GM18951 (cell line): ENCODE measurements around the gene GARIN5A.
A peak's percentile ranks its signal among the peaks of the same experiment; 100 is the strongest.

Experiments used
- POLR2A ChIP-seq: IDR thresholded peaks from 4 replicates; pipeline ENCODE4 v1.6.1; 2011; ENCODE audit warnings: mild to moderate bottlenecking; ENCODE audit not compliant: insufficient read length, insufficient read depth; ENCODE audit errors: extremely low read depth
- in situ Hi-C: fragments of 300-500 bp; cut with MboI; formaldehyde crosslinking; loops from one replicate; pipeline ENCODE4 v1.12.0; 2022; ENCODE audit warnings: low sequenced_read_pairs, mixed read lengths, inconsistent platforms; ENCODE audit not compliant: unreplicated experiment

Gene GARIN5A

DNA sequence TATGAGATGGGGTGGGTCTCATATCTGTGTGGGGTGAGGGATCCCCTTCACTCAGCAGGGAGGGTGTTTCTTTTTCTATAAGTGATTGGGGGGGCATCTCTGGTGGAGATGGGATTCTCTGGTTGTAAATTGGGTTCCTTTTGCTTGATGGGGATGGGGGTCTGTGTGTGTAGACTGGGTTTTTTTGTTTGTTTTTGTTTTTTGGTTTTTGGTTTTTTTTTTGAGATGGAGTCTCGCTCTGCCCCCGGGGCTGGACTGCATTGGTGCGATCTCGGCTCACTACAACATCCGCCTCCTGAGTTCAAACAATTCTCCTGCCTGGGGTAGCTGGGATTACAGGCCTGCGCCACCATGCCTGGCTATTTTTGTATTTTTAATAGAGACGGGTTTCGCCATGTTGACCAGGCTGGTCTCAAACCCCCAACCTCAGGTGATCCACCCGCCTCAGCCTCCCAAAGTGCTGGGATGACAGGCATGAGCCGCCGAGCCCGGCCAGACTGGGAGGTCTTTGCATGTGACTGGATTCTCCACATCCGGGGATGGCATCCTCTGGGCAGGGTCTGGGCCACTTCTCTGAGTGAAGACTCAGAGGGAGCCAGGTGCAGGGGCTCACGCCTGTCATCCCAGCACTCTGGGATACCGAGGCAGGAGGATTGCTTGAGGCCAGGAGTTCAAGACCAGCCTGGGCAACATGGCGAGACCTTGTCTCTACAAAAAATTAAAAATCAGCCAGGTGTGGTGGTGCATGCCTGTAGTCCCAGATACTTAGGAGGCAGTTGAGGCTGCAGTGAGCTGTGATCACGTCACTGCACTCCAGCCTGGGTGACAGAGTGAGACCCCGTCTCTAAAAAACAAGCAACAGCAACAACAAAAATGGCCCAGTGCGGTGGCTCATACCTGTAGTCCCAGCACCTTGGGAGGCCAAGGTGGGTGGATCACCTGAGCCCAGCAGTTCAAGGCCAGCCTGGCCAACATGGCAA lies 43.2 kb downstream of the GARIN5A start:
- in situ Hi-C loops = no loop called here

DNA sequence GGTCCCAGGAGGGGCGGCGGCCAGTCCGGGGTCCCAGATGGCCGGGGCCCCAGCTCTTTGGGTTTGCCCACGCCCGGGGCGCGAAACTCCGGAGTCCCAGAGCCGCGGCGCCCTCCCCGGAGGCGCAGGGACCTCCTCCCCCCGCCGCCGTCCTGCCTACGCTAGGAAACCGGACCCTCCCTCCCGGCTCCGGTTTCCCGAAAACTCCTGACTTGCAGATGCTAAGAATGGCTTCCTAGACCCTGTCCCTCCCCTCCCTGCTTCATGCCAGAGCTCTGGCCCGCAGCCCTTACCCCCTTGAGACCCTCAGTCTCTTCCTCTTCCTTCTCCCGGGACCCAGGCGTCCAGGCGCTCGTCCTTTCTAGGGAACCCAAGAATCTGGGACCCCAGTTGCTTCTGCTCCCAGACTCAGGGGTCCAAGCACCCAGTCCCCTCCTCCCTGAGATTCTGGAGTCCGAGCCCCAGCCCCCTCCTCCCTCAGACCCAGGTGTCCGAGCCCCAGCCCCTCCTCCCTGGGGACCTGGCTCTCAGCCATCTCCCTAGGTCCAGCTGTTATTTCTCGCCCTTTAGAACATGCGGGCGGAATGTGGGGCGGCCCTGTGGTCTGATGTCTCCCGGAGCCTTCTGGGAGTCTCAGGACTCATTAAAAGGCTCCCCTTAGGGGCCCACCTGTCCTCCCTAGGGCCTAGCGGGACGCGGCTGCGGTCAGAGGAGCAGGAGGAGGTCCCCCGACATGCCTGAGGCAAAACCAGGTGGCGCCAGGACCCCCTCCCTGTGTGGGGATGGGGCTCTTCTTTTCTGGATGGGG lies 44.2 kb downstream of the GARIN5A start, which contains the start of gene MYBPC2:
Gene MYBPC2, plus strand, starts transcription at position 672 of the 808 bp plus-strand sequence. Its CDS starts 62 bp downstream, at position 734.
- in situ Hi-C loops = no loop called here
- peak; percentile 4 for TF ChIP-seq POLR2A

More for the DNA sequence above, 43.2 kb downstream of the GARIN5A start:
- no peak for TF ChIP-seq POLR2A

DNA sequence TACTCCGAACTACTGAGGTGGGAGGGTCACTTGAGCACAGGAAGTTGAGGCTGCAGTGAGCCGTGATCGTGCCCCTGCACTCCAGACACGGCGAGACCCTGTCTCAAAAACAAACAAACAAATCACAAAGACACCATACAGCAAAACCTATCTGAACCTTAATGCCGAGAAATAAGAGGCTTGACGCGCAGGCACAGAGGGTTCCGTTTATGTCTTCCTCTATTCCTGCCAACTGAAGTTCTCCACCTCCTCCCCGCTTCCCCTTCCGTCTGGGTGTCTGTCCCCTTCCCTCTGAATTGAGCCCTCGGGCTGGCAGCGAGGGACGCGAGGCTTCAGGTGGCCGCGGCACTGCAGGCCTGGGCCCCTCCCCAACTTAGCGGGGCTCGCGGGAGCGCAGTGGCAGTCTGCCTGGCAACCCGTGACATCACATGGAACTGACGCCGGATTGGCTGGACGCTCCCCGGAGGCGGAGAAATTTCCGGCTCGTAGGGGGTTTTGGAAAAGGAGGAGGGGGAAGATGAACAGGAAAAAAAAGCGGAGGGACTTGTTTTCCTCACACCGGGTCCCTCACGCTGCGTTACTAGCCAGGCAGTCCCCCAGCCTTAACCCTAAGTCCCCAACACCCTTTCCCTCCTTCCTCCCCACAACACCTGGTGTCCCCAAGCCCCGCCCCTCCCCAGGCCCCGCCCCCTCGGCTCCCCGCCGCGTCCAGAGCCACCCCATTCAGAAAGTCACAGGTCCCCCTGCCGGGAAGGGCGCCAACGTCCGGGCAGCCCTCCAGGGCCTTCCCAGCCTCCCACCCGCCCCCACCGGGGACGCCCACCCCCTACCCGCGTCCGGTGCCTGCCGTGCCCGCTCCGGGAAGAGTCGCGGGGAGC lies 45.1 kb downstream of the GARIN5A start:
- in situ Hi-C loops = no loop called here
- peak; percentile 52 for TF ChIP-seq POLR2A

DNA sequence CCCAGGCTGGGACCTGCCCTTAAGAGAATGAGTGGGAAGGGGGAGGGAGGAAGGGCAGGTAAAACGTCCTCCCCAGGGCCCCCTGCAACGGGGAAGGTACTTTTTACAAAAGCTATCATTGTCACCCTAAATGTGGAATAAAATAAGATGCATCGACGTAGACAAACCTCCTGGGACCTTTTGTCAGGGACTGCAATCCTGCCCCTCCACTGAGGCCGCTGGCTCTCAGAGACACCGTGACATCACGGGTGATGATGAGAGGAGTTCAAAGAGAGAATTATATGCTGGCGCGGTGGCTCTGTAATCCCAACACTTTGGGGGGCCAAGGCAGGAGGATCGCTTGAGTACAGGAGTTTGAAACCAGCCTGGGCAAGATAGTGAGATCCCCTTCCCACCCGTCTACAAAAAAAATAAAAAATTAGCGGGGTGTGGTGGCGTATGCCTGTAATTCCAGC lies 45.7 kb downstream of the GARIN5A start:
- no peak for TF ChIP-seq POLR2A
- in situ Hi-C loops = no loop called here

DNA sequence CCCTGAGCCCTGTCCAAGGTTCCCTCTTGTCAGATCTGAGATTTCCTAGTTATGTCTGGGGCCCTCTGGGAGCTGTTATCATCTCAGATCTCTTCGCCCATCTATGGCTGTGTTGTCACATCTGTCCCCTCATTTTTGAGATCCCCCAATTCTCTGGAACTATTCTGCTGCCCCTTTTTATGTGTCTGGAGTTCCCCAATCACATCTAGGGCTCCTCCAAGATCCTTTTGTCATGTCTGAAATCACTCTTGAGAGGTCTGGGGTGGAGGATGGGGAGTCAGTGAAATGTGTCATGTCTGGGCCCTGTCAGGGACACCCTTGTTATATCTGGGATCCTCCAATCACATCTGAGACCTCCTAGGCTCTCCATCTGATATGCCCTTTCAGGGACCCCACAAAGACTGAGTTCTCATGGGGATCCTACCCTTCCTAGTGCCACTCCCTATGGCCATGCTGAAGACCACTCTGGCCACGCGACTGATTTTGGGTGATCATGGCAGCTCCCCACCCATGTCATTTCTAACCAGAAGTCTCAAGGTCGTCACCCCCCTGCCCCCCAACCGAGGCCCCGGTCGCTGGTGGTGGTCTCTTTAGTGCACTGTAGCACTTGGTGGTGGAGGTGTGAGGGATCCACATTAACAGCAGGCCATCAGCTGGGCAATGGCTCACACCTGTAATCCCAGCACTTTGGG lies 47.7 kb downstream of the GARIN5A start:
- in situ Hi-C loops = no loop called here
- no peak for TF ChIP-seq POLR2A

DNA sequence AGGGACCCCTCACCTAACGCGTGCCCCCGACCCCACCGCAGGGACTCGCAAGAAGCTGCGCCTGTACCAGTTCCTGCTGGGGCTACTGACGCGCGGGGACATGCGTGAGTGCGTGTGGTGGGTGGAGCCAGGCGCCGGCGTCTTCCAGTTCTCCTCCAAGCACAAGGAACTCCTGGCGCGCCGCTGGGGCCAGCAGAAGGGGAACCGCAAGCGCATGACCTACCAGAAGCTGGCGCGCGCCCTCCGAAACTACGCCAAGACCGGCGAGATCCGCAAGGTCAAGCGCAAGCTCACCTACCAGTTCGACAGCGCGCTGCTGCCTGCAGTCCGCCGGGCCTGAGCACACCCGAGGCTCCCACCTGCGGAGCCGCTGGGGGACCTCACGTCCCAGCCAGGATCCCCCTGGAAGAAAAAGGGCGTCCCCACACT lies 48.6 kb downstream of the GARIN5A start:
- in situ Hi-C loops = no loop called here
- TF ChIP-seq POLR2A = no peak

DNA sequence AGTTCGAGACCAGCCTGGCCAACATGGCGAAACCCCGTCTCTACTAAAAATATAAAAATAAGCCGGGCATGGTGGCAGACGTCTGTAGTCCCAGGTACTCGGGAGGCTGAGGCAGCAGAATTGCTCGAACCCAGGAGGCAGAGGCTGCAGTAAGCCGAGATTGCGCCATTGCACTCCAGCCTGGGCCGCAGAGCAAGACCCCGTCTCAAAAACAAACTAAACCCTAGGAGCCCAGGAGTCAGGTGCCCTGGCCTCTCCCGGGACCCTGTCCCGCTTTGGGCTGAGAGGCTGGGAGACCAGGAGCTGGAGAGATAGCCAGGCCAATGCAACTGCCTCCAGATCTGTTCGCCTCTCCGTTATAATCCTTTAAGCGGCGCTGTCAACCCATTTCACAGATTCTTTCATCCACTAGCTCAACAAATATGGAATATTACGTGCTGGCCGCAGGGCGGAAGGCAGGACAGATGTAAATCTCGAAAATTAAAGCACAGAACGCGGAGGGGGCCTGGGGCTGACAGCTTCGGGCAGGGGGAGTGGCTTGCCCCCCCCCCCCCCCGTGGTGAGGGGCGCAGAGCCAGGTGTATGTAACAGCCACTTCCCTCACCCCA lies 49.2 kb downstream of the GARIN5A start:
- in situ Hi-C loops = no loop called here
- no peak for TF ChIP-seq POLR2A

DNA sequence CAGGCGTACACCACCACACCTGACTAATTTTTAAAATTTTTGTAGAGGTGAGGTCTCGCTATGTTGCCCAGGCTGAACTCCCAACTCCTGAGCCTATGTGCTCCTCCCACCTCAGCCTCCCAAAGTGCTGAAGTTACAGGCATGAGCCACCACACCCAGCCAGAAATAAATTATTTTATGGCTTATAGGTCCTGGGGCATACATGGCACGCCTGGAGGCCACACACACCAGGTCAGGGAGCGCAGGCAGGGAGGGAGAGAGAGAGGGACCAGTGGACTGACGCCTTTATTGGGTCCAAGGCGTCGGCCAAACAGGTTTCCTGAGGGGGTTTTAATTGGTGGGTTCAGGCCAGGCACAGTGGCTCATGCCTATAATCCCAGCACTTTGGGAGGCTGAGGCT lies 51.1 kb downstream of the GARIN5A start:
- no peak for TF ChIP-seq POLR2A
- in situ Hi-C loops = no loop called here

DNA sequence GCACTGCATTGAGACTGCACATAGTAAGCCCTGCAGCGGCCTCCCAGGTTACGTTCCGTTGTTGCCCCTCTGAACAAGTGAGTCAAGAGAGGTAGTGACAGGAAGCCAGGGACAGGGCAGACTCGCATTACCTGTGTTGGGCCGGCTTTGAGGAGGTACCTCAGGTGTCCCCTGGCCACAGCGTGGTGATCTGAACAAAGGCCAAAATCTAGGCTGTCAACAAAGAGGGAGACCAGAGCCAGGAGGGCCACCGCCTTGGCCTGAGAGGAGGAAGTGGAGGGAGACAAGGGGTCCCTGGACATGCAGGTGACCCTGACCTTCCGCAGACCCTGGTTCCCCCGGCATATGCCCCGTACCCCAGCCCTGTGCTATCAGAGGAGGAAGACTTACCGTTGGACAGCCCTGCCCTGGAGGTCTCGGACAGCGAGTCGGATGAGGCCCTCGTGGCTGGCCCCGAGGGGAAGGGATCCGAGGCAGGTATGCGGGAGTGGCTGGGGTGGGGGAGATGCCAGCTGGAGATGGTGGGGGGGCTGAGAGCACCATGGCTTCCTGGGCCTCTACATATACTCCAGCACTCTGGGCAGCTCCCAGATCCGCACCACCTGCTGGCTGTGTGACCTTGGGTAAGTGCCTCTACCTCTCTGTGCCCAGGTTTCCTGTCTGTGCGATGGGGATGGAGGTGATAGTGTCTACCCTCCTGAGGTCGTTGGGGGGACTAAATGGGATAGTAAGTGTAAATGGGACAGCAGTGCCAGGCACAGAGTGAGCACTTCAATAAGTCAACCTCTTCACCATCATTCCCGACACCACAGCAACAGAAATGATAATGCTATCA lies 53.2 kb downstream of the GARIN5A start:
- in situ Hi-C loops = no loop called here
- no peak for TF ChIP-seq POLR2A

DNA sequence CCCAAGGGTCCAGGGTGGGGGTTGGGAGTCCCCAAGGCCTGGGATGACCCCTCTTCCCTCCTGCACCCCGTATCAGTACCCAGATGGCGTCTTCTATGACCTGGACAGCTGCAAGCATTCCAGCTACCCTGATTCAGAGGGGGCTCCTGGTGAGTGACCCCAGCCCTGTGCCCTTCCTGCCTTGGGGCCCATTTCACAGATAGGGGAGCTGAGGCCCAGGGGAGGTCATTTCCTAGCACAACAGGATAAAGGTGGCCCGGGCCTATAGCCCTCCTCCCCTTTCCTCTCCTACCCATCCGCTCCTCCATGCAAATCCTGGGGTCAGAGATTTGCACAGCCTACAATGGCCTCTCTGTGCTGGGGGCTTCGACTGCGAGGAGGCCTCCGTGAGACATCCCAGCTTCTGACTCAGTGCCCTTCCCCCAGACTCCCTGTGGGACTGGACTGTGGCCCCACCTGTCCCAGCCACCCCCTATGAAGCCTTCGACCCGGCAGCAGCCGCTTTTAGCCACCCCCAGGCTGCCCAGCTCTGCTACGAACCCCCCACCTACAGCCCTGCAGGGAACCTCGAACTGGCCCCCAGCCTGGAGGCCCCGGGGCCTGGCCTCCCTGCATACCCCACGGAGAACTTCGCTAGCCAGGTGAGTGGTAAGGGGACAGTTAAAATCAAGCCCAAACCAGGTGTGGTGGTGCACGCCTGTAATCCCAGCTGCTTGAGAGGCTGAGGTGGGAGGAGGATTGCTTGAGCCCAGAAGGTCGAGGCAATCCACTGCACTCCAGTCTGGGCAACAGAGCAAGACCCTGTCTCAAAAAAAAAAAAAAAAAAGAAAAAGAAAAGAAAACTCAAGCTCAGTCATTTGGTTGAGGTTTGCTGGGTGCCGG lies 54.0 kb downstream of the GARIN5A start:
- in situ Hi-C loops = no loop called here
- TF ChIP-seq POLR2A = no peak
